HG02623 (cell line): ENCODE results near the gene MINAR1.
"Not testable (repeated sequence)": the region's sequence is repeated elsewhere in the genome, so short reads cannot be mapped to it uniquely, and the experiment has no call there.

ENCODE experiments used
- ATAC-seq: cut with Tn5 transposase; IDR thresholded peaks from one replicate; pipeline ENCODE4 v1.9.1; 2021; ENCODE audit warnings: moderate library complexity; ENCODE audit not compliant: unreplicated experiment

The MINAR1 gene, protein sequence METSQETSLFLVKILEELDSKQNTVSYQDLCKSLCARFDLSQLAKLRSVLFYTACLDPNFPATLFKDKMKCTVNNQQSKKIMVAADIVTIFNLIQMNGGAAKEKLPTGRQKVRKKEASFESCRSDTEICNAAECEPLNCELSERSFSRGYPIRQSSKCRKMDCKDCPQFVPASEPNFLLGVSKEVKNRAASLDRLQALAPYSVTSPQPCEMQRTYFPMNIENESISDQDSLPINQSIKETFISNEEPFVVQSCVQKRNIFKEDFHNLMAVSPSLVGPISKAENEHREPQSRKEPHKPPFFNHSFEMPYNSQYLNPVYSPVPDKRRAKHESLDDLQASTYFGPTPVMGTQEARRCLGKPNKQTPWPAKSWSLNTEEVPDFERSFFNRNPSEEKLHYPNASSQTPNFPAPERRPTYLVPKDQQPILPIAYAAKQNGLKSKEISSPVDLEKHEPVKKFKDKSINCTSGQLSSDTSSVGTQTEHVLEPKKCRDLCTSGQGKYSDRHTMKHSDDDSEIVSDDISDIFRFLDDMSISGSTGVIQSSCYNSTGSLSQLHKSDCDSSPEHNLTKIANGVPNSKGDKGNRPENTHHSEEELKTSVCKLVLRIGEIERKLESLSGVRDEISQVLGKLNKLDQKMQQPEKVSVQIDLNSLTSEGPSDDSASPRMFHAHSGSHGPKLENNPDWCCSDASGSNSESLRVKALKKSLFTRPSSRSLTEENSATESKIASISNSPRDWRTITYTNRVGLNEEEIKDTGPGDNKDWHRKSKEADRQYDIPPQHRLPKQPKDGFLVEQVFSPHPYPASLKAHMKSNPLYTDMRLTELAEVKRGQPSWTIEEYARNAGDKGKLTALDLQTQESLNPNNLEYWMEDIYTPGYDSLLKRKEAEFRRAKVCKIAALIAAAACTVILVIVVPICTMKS

DNA sequence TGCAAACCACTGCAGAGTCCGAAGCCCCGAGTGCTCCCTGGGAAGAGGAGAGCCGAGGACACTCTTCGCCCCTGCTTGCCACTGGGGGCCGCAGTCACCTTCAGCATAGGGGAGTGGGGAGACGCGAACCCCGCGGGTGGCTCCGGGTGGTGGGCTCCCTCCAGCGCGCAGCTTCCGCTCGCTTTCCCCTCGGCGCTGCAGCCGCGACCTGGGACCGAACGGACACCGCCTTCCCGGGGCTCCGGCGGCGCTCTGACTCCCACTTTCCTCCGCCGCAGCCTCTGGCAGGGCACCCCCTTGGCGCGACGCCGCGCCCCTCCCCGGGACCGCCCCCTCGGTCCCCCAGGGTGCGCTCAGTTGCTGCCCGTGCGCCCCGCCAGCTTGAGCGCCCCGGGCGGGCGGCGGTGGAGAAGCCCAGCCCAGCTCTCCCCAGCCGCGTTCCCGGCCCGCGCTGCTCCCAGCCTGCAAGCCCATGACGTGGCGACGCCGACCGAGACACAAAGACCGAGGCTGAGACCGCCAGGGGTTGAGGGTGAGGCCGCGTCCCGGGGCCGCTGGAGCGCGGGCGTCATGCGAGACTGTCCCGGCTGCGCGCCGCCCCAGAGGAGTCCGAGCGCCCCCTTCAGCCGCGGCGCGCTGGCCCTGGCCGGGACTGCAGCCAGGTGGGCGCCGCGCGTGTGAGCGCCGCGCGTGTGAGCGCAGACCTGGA lies at the start of gene MINAR1:
Gene MINAR1 (plus strand): TSS at position 701 of the 709 bp plus-strand sequence. CDS start 23,812 bp downstream, outside the sequence.
- no peak for ATAC-seq

- no peak for ATAC-seq
These were observed 37.9 kb upstream of the MINAR1 start for GRCh38 chr15:79394231-79394630.

GRCh38 chr15:79396850-79397249 lies 35.3 kb upstream of the MINAR1 start:
- no peak for ATAC-seq

DNA sequence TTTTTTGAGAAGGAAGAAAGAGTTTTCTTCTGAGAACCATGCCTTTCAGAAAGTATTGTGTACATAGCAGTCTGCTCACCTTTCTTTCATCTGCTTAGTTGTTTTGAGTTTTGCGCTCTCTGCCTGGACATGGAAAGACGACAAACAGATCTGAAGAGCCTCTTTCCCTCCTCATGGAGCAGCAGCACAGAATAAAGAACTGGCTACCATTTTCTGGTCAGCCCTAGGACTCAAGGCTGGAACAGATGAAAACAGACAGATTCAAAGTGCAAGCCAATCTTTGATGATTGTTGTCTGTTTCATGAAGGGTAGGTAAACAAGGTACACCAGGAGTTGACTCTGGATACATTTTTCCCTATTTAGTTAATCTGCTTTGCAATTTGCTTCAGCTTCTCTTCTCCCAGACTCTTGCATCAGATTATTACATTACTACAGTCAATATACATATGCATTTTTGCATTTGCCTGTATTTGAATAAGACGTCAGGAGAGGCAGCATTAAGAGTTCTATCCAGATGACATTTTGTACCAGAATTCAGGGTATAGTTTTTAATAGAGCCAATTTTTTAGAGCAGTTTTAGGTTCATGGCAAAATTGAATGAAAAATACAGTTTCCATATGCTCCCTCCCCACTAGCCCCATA lies 34.7 kb upstream of the MINAR1 start:
- no peak for ATAC-seq

GRCh38 chr15:79399606-79400005 lies 32.5 kb upstream of the MINAR1 start:
- no peak for ATAC-seq

DNA sequence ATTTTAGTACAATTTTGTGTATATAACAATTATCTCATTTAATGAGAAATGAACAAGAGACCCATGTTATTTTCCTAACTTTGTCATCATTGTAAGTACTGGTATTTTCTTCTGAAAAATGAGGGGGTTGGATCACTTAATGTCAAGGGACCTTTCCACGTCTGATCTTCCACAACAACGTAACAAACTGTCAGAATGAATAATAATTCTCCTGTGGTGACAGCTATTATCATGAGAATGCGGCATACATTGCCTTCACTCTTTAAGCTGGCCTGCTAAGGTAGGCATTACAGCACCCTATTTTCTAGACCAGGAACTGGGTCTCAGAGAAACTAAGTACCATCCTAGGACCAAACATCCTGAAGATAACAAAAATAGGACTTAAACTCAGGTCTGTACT lies 31.5 kb upstream of the MINAR1 start:
- no peak for ATAC-seq

DNA sequence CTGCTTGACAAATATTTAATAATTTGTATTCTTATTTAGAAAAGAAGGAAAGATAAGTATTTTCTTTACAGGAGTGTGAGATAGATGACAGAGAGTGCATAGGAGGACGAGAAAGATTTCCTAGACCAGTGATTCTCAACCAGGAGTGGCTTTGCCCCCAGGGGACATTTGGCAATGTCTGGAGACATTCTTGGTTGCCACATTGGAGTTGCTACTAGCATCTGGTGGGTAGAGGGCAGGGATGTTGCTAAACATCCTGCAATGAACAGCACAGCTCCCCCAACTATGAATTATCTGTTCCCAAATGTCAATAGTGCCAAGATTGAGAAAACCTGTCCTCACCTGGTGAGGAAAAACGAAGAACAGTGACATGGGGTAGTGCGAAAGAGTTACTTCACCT lies 30.8 kb upstream of the MINAR1 start:
- ATAC-seq, result no peak

GRCh38 chr15:79402136-79402535 lies 30.0 kb upstream of the MINAR1 start:
- ATAC-seq, result no peak

GRCh38 chr15:79403501-79403900 lies 28.6 kb upstream of the MINAR1 start:
- no peak for ATAC-seq

GRCh38 chr15:79406210-79406609 lies 25.9 kb upstream of the MINAR1 start:
- ATAC-seq, result no peak

DNA sequence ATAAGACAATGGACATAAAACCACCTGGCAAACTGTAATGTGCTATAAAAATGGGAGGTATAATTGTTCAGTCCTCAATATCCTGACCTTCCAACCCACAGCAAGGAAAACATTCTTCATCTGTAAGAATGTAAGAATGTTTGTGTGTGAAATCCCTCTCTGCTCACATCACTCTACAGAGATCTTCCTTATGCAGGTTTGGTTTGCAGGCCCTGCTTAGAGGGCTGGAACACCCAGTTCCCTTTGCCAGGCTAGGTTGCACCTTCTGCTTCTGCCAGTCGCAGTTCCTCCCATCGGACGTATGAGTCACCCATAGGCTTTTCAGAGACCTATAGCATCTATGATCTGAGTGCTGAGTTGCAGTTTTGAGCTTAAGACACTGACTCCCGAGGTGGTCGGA lies 24.1 kb upstream of the MINAR1 start:
- no peak for ATAC-seq

GRCh38 chr15:79410237-79410636 lies 21.9 kb upstream of the MINAR1 start:
- ATAC-seq, result no peak

DNA sequence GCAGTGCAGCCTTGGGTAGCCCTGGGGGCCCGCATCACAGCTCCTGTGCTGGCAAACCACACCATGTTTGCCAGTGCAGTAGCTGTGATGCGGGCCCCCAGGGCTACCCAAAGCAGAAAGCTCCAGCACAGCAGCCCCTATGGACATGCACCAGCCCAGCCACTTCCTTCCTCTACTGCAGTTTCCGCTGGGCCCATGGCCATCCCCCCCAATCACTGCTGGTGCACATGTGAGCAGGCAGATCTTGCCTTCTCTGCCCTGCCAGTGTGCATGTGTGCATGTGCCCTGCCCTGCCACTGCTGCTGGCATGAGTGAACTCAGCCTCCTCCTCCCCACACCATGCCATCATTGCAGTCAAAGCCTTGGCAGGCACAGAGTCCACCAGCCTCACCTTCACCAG lies 20.1 kb upstream of the MINAR1 start:
- ATAC-seq, result no peak

GRCh38 chr15:79412429-79412828 lies 19.7 kb upstream of the MINAR1 start:
- no peak for ATAC-seq

DNA sequence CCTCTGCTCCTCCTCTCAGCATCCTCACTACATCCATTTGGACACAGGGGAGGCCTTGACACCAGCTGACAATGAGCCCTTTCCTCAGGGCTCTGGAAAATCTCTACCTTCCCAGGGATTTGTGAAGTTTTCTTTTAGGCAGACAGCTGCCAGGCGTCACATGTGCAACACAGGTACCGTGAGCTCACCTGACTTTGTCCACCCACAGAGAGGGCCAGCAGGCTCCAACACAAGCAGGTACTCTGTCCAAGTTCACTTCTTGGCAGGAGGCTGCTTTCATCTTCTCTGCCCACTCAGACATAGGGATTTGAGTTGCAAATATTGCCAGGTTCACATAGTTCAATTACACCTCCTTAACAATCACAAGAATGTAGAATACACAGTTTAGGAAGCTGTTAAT lies 15.3 kb upstream of the MINAR1 start:
- no peak for ATAC-seq

DNA sequence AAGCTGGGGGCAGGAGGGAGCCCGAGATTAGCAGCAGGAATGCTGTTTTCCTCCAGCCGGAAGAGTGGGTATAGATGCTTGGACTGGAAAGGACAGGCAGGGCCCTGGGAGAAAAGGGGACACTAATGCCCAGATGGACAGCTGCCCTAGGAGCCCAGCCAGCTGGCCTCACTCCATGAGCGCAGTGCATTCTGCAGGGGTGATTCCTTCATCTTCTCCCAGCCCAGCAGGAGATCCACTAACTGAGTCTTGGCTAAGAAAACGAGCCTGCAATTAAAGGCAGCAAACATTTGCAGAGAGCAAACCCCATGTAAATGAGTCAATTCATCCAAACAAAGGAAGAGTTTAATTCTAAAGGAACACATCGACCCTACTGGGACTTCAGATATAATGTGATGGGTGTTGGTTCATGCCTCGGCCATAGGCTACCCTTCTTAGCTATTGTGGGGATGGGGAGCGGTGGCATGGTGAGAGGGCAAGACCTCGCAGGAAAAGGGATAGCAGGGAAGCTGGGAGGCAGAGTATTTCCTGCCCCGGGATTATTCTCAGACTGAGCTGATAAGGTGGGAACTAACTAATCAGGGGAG lies 13.3 kb upstream of the MINAR1 start:
- ATAC-seq, result no peak

DNA sequence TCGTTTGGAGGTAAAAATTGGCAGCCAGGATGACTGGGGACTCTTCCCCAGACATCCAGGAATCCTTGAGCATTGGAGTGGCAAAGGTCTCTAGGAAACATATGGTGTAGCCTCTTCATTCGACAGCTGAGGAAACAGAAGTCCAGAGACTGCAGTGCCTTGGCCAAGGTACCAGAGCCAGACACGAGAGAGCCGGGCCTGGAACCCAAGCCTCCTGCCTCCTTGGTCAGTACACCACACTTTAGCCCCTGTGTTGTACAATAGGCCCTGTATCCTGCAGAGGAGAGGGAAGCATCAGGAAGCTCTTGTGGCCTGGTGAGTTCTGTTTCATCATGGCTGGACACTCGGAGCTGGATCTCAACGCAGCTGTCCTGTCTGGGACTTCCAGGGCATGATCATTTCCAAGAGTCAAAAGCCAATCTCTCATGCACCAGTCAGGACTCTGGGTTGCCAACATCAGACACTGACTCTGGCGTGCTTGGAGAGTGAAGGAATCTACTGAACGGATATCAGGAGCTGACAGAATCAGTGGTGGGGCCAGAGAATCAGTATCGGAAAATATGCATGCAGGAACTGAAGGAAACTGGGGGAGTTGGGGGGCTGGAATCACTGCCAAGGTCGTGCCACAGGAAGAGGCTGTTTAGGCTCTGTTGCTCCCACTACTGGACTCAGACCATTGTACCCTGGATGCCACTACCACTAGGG lies 6.4 kb upstream of the MINAR1 start:
- no peak for ATAC-seq

DNA sequence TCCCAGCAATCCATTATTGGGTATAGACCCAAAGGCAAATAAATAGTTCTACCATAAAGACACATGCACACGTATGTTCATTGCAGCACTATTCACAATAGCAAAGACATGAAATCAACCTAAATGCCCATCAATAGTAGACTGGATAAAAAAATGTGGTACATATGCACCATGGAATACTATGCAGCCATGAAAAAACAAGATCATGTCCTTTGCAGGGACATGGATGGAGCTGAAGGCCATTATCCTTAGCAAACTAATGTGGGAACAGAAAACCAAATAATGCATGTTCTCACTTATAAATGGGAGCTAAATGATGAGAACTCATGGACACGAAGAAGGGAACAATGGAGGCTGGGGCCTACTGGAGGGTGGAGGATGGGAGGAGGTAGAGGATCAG lies 5.2 kb upstream of the MINAR1 start:
- not testable (repeated sequence) for ATAC-seq

- no peak for ATAC-seq
These were observed 4.1 kb upstream of the MINAR1 start for GRCh38 chr15:79427781-79428598.
